ENCODE data around the gene VPS26B. TPM values are rescaled to one million over a fixed set of nuclear protein-coding genes. Genes with fewer than 3 reads are reported as not detected.

VPS26B gene
- total and polyA plus RNA-seq, 9 of the 15 experiments (the other 6 are each of a cell fraction or from before 2014, with no cell fraction given) = 3.5 to 43.3 (median 27.4) TPM

- TF ChIP-seq, protein P1, sequence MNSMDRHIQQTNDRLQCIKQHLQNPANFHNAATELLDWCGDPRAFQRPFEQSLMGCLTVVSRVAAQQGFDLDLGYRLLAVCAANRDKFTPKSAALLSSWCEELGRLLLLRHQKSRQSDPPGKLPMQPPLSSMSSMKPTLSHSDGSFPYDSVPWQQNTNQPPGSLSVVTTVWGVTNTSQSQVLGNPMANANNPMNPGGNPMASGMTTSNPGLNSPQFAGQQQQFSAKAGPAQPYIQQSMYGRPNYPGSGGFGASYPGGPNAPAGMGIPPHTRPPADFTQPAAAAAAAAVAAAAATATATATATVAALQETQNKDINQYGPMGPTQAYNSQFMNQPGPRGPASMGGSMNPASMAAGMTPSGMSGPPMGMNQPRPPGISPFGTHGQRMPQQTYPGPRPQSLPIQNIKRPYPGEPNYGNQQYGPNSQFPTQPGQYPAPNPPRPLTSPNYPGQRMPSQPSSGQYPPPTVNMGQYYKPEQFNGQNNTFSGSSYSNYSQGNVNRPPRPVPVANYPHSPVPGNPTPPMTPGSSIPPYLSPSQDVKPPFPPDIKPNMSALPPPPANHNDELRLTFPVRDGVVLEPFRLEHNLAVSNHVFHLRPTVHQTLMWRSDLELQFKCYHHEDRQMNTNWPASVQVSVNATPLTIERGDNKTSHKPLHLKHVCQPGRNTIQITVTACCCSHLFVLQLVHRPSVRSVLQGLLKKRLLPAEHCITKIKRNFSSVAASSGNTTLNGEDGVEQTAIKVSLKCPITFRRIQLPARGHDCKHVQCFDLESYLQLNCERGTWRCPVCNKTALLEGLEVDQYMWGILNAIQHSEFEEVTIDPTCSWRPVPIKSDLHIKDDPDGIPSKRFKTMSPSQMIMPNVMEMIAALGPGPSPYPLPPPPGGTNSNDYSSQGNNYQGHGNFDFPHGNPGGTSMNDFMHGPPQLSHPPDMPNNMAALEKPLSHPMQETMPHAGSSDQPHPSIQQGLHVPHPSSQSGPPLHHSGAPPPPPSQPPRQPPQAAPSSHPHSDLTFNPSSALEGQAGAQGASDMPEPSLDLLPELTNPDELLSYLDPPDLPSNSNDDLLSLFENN (IDR thresholded peaks at IDR 0.05; ENCODE audit: low read depth in 2 of 2, low read length in 2 of 2) = no peak
- 0 out of 2 replicates have a peak, but pooled peaks have one; percentile 19 for TF ChIP-seq BMI1 (IDR thresholded peaks at IDR 0.05; ENCODE audit: low read length)
- no peak for TF ChIP-seq PPARD (CRISPR knock-in tag; IDR thresholded peaks at IDR 0.05)
Observed at GRCh38 chr11:134275534-134276395, 51.3 kb downstream of the VPS26B start, which contains the start of gene GLB1L3 (continued).

Data from K562 (cell line).